HG02938 (cell line): ENCODE results near the gene EP400.

Source experiments
- ATAC-seq: cut with Tn5 transposase; IDR thresholded peaks from one replicate; pipeline ENCODE4 v1.9.1; 2021; ENCODE audit warnings: mild to moderate bottlenecking, moderate library complexity; ENCODE audit not compliant: unreplicated experiment

The EP400 gene

GRCh38 chr12:132015686-132016430 lies 66.1 kb downstream of the EP400 start:
- no peak for ATAC-seq

- ATAC-seq = no peak
Observed at GRCh38 chr12:132018193-132018916, 68.6 kb downstream of the EP400 start.

- no peak for ATAC-seq
Observed at GRCh38 chr12:132019891-132020290, 70.1 kb downstream of the EP400 start.

GRCh38 chr12:132020292-132020691 lies 70.5 kb downstream of the EP400 start:
- ATAC-seq = no peak

GRCh38 chr12:132021031-132021871 lies 71.5 kb downstream of the EP400 start:
- no peak for ATAC-seq

- ATAC-seq = no peak
Observed at GRCh38 chr12:132021965-132022364, 72.2 kb downstream of the EP400 start.

- no peak for ATAC-seq
Observed at GRCh38 chr12:132023658-132024057, 73.9 kb downstream of the EP400 start.

- no peak for ATAC-seq
Observed at GRCh38 chr12:132024758-132025157, 75.0 kb downstream of the EP400 start.

- no peak for ATAC-seq
Observed at GRCh38 chr12:132025526-132025925, 75.8 kb downstream of the EP400 start.

GRCh38 chr12:132026061-132026795 lies 76.5 kb downstream of the EP400 start:
- ATAC-seq = no peak

GRCh38 chr12:132026796-132027500 lies 77.2 kb downstream of the EP400 start:
- no peak for ATAC-seq

- no peak for ATAC-seq
Observed at GRCh38 chr12:132027636-132028035, 77.9 kb downstream of the EP400 start.

- ATAC-seq = no peak
Observed at GRCh38 chr12:132028111-132028510, 78.4 kb downstream of the EP400 start.

- no peak for ATAC-seq
Observed at GRCh38 chr12:132029503-132030300, 80.0 kb downstream of the EP400 start.

- ATAC-seq = no peak
Observed at GRCh38 chr12:132030367-132031038, 80.8 kb downstream of the EP400 start.

- ATAC-seq = no peak
Observed at GRCh38 chr12:132033627-132034026, 83.9 kb downstream of the EP400 start.

GRCh38 chr12:132036063-132036683 lies 86.4 kb downstream of the EP400 start:
- no peak for ATAC-seq

- ATAC-seq = no peak
Observed at GRCh38 chr12:132040906-132041606, 91.3 kb downstream of the EP400 start.
